PC-3 (cell line): Measurements from ENCODE around the gene GBP1. TPM values are rescaled to one million over a fixed set of nuclear protein-coding genes. Genes with fewer than 3 reads are reported as not detected.

Experiments used
- ATAC-seq: fragments of 200-7000 bp; cut with Tn5 transposase; 2 replicates; pipeline ENCODE4 v1.9.1; 2020; ENCODE audit warnings: mild to moderate bottlenecking, moderate library complexity
- BruUV-seq: library from RNA; stranded (reverse); fragments of 400-500 nt; replicated peaks from 2 replicates; lab custom pipeline; 2021; lab: Mats Ljungman, UMichigan
- CTCF ChIA-PET: fragments of 300-600 bp; sonication (Branson Sonifier 250); formaldehyde crosslinking; loops from one replicate; lab custom pipeline; 2022; ENCODE audit warnings: antibody characterized with exemption; lab: Charles Lee
- POLR2A ChIA-PET: fragments of 300-600 bp; sonication (Branson Sonifier 250); formaldehyde crosslinking; loops from one replicate; lab custom pipeline; 2022; ENCODE audit warnings: antibody characterized with exemption; ENCODE audit not compliant: unreplicated experiment; lab: Charles Lee
- DNase-seq: peaks from one replicate; pipeline ENCODE4 v3.0.0-alpha.2; 2015
- H2AFZ ChIP-seq: fragments of 300-600 bp; sonication (generic); 2 replicates; pipeline ENCODE4 v1.6.0; 2016; ENCODE audit warnings: antibody characterized with exemption, low read length
- H3F3A ChIP-seq: fragments of 300-600 bp; sonication (generic); one replicate; pipeline ENCODE4 v1.6.0; 2017; ENCODE audit warnings: antibody characterized with exemption, low read length, control low read depth, mild to moderate bottlenecking; ENCODE audit not compliant: unreplicated experiment
- H3K27ac ChIP-seq: fragments of 300-600 bp; sonication (generic); 2 replicates; pipeline ENCODE4 v1.5.1; 2016; ENCODE audit warnings: mild to moderate bottlenecking, low read length
- H3K27me3 ChIP-seq: fragments of 300-600 bp; sonication (generic); 2 replicates; pipeline ENCODE4 v1.6.1; 2016; ENCODE audit warnings: low read length, mixed read lengths
- H3K36me3 ChIP-seq: fragments of 300-600 bp; sonication (generic); 2 replicates; pipeline ENCODE4 v1.6.1; 2016; ENCODE audit warnings: low read depth, mixed run types, low read length, mixed read lengths
- H3K4me1 ChIP-seq: fragments of 300-600 bp; sonication (generic); 2 replicates; pipeline ENCODE4 v1.5.1; 2016; ENCODE audit warnings: low read length; ENCODE audit not compliant: insufficient read depth
- H3K4me2 ChIP-seq: fragments of 300-600 bp; sonication (generic); 2 replicates; pipeline ENCODE4 v1.6.0; 2016; ENCODE audit warnings: low read length
- H3K4me3 ChIP-seq: fragments of 300-600 bp; sonication (generic); 2 replicates; pipeline ENCODE4 v1.5.1; 2016; ENCODE audit warnings: mild to moderate bottlenecking, low read length, mixed read lengths
- H3K79me2 ChIP-seq: fragments of 300-600 bp; sonication (generic); 2 replicates; pipeline ENCODE4 v1.6.1; 2017; ENCODE audit warnings: low read length, mixed read lengths
- H3K9ac ChIP-seq: fragments of 300-600 bp; sonication (generic); 2 replicates; pipeline ENCODE4 v1.6.0; 2016; ENCODE audit warnings: mild to moderate bottlenecking, low read length
- H3K9me2 ChIP-seq: fragments of 300-600 bp; sonication (generic); replicated peaks from 2 replicates; pipeline ENCODE4 v1.6.1; 2016; ENCODE audit warnings: mixed run types, low read length, mixed read lengths
- H3K9me3 ChIP-seq: fragments of 300-600 bp; sonication (generic); 2 replicates; pipeline ENCODE4 v1.6.1; 2016; ENCODE audit warnings: low read length, mixed read lengths
- H4K20me1 ChIP-seq: fragments of 300-600 bp; sonication (generic); 2 replicates; pipeline ENCODE4 v1.6.1; 2016; ENCODE audit warnings: low read length, mixed read lengths
- CTCF ChIP-seq: fragments of 300-600 bp; sonication (generic); conservative IDR thresholded peaks from 2 replicates; pipeline ENCODE4 v1.5.1; 2017; ENCODE audit warnings: antibody characterized with exemption, low read depth, mild to moderate bottlenecking, low read length
- EZH2 ChIP-seq: fragments of 300-600 bp; sonication (generic); IDR thresholded peaks from one replicate; pipeline ENCODE4 v1.6.1; 2017; ENCODE audit warnings: antibody characterized with exemption, mild to moderate bottlenecking, low read length; ENCODE audit not compliant: unreplicated experiment
- EZH2phosphoT487 ChIP-seq: fragments of 300-600 bp; sonication (generic); IDR thresholded peaks from 2 replicates; pipeline ENCODE4 v1.6.1; 2018; ENCODE audit warnings: mild to moderate bottlenecking, antibody characterized with exemption, low read length, borderline replicate concordance
- intact Hi-C: fragments of 100-400 bp; cut with micrococcal nuclease; formaldehyde crosslinking; loops from 2 replicates; pipeline ENCODE4 v1.9.0; 2023
- total RNA-seq: library from RNA; depleted of rRNA; stranded (reverse); fragments of >200 nt; gene quantifications from 2 replicates; pipeline ENCODE4 v1.2.3, GENCODE V29; 2014

The GBP1 gene
- total RNA-seq, 1 experiment from 2014 or later: 1.0 TPM

GRCh38 chr1:89043940-89044339 is 21.1 kb downstream of the GBP1 start:
- no TSS peak for BruUV-seq
- H3K4me2 ChIP-seq: no peak overlapping the region
- peaks cover 30% of the 10 kb centered on the region for H3K4me1 ChIP-seq
- ChIA-PET CTCF (no interaction called here), POLR2A (no interaction called here)
- H3K36me3 ChIP-seq: no peaks in the 10 kb centered on the region
- H2AFZ ChIP-seq: no peak overlapping the region
- H4K20me1 ChIP-seq: no peaks in the 10 kb centered on the region
- peaks cover 6% of the 10 kb centered on the region; the same call in 1 of the 2 replicates for H3K9me3 ChIP-seq
- no peak overlapping the region for H3K27ac ChIP-seq
- no peak overlapping the region for H3K4me3 ChIP-seq
- ATAC-seq (no peak), DNase-seq (no peak)
- H3K27me3 ChIP-seq: no peaks in the 10 kb centered on the region
- intact Hi-C loops: no loop called here
- H3K9ac ChIP-seq: no peak overlapping the region
- H3K79me2 ChIP-seq: no peaks in the 10 kb centered on the region
- TF ChIP-seq CTCF (no peak), EZH2phosphoT487 (no peak), EZH2 (no peak)
- no peaks in the 10 kb centered on the region for H3K9me2 ChIP-seq
- H3F3A ChIP-seq: peaks cover 5% of the 10 kb centered on the region

- no TSS peak for BruUV-seq
- CTCF ChIA-PET: no interaction called here
- no peaks in the 10 kb centered on the region for H4K20me1 ChIP-seq
- H3K36me3 ChIP-seq: no peaks in the 10 kb centered on the region
- H2AFZ ChIP-seq: no peak overlapping the region
- no peak overlapping the region for H3K4me2 ChIP-seq
- DNase-seq (no peak), ATAC-seq (no peak)
- TF ChIP-seq EZH2: no peak
- TF ChIP-seq CTCF: no peak
- TF ChIP-seq EZH2phosphoT487: no peak
- no peak overlapping the region for H3K27ac ChIP-seq
- no peak overlapping the region for H3K9ac ChIP-seq
- H3K27me3 ChIP-seq: no peaks in the 10 kb centered on the region
- H3F3A ChIP-seq: peaks cover 5% of the 10 kb centered on the region
- no peaks in the 10 kb centered on the region for H3K9me2 ChIP-seq
- H3K79me2 ChIP-seq: no peaks in the 10 kb centered on the region
- H3K4me3 ChIP-seq: no peak overlapping the region
- peaks cover 6% of the 10 kb centered on the region; the same call in 1 of the 2 replicates for H3K9me3 ChIP-seq
- intact Hi-C loops: no loop called here
- POLR2A ChIA-PET: no interaction called here
- peaks cover 22% of the 10 kb centered on the region for H3K4me1 ChIP-seq
Observed at GRCh38 chr1:89042491-89042890, 22.5 kb downstream of the GBP1 start.

- TF ChIP-seq EZH2 (no peak), EZH2phosphoT487 (no peak), CTCF (no peak)
- H3K4me3 ChIP-seq: peak overlapping the region; percentile 45; the same call in 1 of the 2 replicates
- ATAC-seq: no peak
- POLR2A ChIA-PET: interaction anchor here (0.6 kb wide), 1 partner anchor 20 kb away, joined by 12 read pairs; no protein-coding TSS in a partner anchor
- no peaks in the 10 kb centered on the region for H3K27me3 ChIP-seq
- no peak overlapping the region for H3K9ac ChIP-seq
- peaks cover 6% of the 10 kb centered on the region; the same call in 1 of the 2 replicates for H3K9me3 ChIP-seq
- CTCF ChIA-PET: no interaction called here
- no peaks in the 10 kb centered on the region for H3K79me2 ChIP-seq
- DNase-seq: peak; percentile 42
- no peaks in the 10 kb centered on the region for H4K20me1 ChIP-seq
- H2AFZ ChIP-seq: no peak overlapping the region
- BruUV-seq: no TSS peak
- H3K4me2 ChIP-seq: peak overlapping the region; percentile 66
- intact Hi-C loops: loop anchor here (1.0 kb wide), 1 partner anchor 19 kb away; the partner anchor contains the start of gene GBP3
- H3K36me3 ChIP-seq: no peaks in the 10 kb centered on the region
- peak overlapping the region; percentile 81 for H3K27ac ChIP-seq
- peaks cover 5% of the 10 kb centered on the region for H3F3A ChIP-seq
- no peaks in the 10 kb centered on the region for H3K9me2 ChIP-seq
- peaks cover 20% of the 10 kb centered on the region for H3K4me1 ChIP-seq
Observed at GRCh38 chr1:89041721-89042120, 23.3 kb downstream of the GBP1 start.
